Mesothelial cell of epicardium (in vitro differentiated cells): ENCODE measurements around the gene UCN2. TPM values are rescaled to one million over a fixed set of nuclear protein-coding genes. Genes with fewer than 3 reads are reported as not detected.

Source experiments
- DNase-seq, 2 experiments: peaks; one replicate each; pipeline ENCODE4 v3.0.0; 2021; ENCODE audit warnings: low spot score in 2 of 2; ENCODE audit not compliant: unreplicated experiment in 2 of 2
- H3K27ac Mint-ChIP-seq: 2 replicates; pipeline ENCODE4 v1.8.0; 2021; ENCODE audit warnings: mixed read lengths
- H3K27me3 Mint-ChIP-seq: 2 replicates; pipeline ENCODE4 v1.8.0; 2021; ENCODE audit warnings: low read depth, mixed read lengths
- H3K36me3 Mint-ChIP-seq: 2 replicates; pipeline ENCODE4 v1.8.0; 2021; ENCODE audit warnings: mixed read lengths
- H3K4me1 Mint-ChIP-seq: 2 replicates; pipeline ENCODE4 v1.8.0; 2021; ENCODE audit warnings: mixed read lengths
- H3K4me3 Mint-ChIP-seq: 2 replicates; pipeline ENCODE4 v1.8.0; 2021; ENCODE audit warnings: mild to moderate bottlenecking, moderate library complexity, mixed read lengths
- H3K9me3 Mint-ChIP-seq: 2 replicates; pipeline ENCODE4 v1.8.0; 2021; ENCODE audit warnings: mixed read lengths
- total RNA-seq: library from RNA; stranded (reverse); gene quantifications from 3 replicates; pipeline ENCODE4 v1.2.1, GENCODE V29; 2021
- TF ChIP-seq, protein P1 (sequence below): fragments of 200-600 bp; sonication (generic); IDR thresholded peaks from one replicate; pipeline ENCODE4 v1.5.0; 2021; ENCODE audit warnings: antibody characterized with exemption; ENCODE audit not compliant: unreplicated experiment

UCN2 gene
- total RNA-seq, 1 donor from 2014 or later = 0.60 TPM

DNA sequence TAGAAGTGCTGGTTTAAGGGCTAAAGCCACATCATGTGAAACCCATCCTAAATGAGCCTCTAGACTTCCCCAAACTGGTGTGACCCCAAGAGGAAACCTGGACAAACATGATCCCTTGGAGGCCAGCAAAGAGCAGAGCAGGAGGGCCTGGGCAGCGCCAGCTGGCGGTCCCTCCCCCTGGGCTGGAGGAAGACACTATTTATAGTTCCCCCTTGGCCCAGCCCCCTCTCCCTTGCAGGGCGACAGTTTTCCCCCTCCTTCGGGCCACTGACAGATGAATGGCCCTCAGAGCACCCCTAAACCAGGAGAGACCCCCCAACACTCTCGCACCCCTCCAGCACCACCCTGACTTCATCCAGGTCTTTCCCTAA is 2.9 kb downstream of the UCN2 start:
- peaks cover 32% of the 10 kb centered on the region for H3K4me1 Mint-ChIP-seq
- H3K27me3 Mint-ChIP-seq = no peaks in the 10 kb centered on the region
- H3K27ac Mint-ChIP-seq = no peak overlapping the region
- no peak for DNase-seq
- TF ChIP-seq, protein P1, sequence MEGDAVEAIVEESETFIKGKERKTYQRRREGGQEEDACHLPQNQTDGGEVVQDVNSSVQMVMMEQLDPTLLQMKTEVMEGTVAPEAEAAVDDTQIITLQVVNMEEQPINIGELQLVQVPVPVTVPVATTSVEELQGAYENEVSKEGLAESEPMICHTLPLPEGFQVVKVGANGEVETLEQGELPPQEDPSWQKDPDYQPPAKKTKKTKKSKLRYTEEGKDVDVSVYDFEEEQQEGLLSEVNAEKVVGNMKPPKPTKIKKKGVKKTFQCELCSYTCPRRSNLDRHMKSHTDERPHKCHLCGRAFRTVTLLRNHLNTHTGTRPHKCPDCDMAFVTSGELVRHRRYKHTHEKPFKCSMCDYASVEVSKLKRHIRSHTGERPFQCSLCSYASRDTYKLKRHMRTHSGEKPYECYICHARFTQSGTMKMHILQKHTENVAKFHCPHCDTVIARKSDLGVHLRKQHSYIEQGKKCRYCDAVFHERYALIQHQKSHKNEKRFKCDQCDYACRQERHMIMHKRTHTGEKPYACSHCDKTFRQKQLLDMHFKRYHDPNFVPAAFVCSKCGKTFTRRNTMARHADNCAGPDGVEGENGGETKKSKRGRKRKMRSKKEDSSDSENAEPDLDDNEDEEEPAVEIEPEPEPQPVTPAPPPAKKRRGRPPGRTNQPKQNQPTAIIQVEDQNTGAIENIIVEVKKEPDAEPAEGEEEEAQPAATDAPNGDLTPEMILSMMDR = no peak
- H3K36me3 Mint-ChIP-seq = no peaks in the 10 kb centered on the region
- H3K9me3 Mint-ChIP-seq = no peaks in the 10 kb centered on the region
- no peak overlapping the region for H3K4me3 Mint-ChIP-seq

DNA sequence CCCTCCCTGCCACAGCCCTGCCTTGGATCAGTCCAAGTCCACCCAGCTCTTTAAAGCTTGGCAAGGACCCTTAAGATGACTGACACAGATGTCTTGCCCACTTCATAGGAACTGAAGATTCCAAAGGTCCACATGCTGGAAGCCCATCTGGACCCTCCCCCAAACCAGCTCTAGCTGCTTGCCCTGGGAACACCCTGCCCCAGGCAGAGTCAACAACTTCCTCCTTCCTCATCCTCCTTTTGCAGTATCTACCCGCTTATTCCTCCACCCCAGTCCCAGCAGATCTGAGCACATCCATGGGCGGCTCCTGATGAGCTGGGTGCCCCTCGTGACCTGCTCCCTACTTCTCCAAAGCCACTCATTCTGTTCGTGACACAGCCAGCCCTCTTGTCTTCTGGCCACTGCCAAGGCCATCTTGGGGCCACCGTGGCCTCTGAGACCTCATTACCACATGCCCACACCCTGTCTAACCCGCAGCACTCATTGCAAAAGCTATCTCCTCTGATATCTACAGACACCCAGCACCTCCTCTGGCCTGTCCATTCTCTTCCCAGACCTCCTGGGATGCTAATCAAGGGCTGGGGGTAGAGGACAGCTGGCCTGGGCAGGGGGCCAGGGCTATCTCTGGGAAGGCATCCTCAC is 5.0 kb downstream of the UCN2 start:
- Mint-ChIP-seq H3K27me3 (no peaks in the 10 kb centered on the region), H3K27ac (no peak overlapping the region), H3K4me1 (peaks cover 34% of the 10 kb centered on the region), H3K36me3 (no peaks in the 10 kb centered on the region), H3K9me3 (no peaks in the 10 kb centered on the region), H3K4me3 (peak overlapping the region; percentile 13)
- TF ChIP-seq, protein P1 = peak; percentile 33
- DNase-seq = no peak

DNA sequence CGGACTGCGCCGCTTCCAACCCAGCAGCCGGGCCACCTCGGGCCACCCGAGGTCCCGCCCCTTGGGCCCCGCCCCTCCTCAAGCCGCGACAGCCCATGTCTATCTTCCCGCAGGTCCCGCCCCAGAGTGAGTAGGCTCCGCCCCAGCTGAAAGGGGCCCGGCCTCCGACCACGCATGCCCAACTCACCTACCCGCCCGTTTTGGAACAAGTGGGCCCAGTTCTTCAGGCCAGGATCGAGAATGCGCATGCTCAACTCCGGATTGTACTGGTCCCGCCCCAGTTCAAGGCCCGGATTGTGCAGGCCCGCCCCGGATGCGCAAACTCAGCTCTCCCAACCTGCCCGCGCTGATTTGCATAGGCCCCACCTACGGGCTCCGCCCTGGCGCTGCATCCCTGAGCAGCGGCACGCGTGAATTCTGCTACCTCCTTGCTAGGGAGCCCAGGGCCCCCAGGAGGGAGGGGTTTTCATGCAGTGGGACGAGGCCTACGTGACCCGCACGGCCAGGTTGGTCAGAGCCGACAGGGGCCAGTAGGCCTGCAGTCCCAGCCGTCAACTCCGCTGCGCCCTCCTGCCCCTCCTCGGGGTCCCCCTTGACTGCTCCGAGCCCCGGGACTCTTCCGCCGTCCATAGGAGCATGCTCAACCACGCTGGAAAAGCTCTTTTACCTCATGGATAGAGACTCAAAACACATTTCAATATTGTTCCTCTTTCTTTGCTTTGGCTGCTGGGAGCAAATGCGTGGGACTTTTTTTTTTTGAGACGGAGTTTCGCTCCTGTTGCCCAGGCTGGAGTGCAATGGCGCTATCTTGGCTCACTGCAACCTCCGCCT is 6.6 kb downstream of the UCN2 start, which contains the start of gene PFKFB4:
PFKFB4 (minus strand) TSS at position 8 of the 831 bp plus-strand sequence. CDS start 26 bp downstream, outside the sequence.
- Mint-ChIP-seq H3K27me3 (no peaks in the 10 kb centered on the region), H3K27ac (peak within 1 kb of the TSS; percentile 90), H3K4me3 (peak within 1 kb of the TSS; percentile 85), H3K4me1 (peaks cover 40% of the 10 kb centered on the region), H3K9me3 (no peaks in the 10 kb centered on the region), H3K36me3 (no peaks in the 10 kb centered on the region)
- TF ChIP-seq, protein P1 = peak; percentile 2
- DNase-seq = peak; percentile 95 to 98

DNA sequence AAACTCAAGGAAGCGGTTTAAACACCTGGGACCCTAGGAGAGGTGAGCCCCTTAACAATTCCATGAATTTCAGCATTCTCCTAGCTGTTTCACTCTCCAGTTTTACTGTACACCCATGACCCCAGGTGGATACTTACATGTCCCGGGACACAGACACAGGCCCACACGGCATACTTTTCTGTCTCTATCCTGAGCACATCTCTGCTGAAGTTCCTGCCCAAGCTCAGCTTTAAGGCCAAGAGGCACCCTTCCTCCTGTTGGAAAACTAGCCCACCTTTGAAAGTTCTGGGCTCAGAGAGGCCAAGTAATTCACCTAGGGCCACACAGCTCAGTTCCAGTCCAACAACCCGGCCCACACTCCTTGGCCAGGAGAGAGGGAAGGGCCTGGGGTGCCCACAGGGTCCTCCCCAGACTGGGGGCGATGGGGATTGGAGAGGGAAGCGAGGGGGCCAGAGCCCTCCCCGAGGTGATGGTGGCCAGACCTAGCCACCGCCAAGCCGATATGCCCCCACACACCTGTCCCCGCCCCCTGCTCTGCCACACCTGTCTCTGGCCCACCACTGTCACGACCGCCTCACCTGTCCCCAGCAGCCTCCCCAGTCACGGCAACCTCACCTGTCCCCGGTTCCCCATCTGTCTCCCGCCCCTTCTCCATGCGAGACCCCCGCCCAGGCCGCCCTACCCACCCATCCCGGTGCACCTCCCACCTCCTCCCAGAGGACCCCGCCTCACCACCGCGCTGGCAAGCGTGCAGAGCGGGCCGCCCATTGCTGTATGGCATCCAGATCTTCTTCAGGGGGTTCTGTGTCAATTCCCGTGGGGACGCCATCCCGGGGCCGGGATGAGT is 7.4 kb downstream of the UCN2 start:
- Mint-ChIP-seq H3K9me3 (no peaks in the 10 kb centered on the region), H3K27ac (peak overlapping the region; percentile 61), H3K4me3 (peak overlapping the region; percentile 85), H3K27me3 (no peaks in the 10 kb centered on the region), H3K4me1 (peaks cover 38% of the 10 kb centered on the region), H3K36me3 (no peaks in the 10 kb centered on the region)
- no peak for DNase-seq
- TF ChIP-seq, protein P1 = no peak

DNA sequence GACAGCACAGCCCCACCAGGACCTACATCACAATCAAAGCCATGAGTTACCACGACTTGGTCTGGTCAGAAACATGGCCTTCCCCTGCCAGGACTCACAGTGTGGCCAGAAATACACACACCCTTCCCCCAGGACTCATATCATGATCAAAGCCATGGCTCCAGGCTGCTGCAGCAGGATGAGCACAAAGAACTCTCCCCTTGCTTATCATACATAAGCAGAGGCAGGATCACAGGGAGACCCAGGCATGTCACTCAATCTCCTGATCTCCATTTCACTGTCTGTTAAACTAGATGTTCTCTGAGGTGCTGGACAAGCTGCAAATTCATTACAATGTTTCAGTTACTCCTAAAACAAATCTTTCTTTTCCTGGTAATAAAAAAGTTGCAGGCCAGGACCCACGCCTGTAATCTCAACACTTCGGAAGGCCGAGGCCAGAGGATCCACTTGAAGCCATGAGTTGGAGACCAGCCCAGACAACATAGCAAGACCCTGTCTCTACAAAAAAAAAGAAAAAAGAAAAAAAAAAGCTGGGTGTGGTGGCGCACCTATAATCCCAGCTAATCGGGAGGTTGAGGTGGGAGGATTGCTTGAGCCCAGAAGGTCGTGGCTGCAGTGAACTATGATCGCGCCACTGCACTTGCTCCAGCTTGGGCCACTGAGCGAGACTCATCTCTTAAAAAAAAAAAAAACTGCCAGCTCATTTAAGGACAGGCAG is 8.2 kb downstream of the UCN2 start:
- TF ChIP-seq, protein P1 = no peak
- H3K27me3 Mint-ChIP-seq = no peaks in the 10 kb centered on the region
- H3K4me3 Mint-ChIP-seq = peak overlapping the region; percentile 85
- H3K36me3 Mint-ChIP-seq = no peaks in the 10 kb centered on the region
- H3K27ac Mint-ChIP-seq = peak overlapping the region; percentile 50
- H3K9me3 Mint-ChIP-seq = no peaks in the 10 kb centered on the region
- DNase-seq = no peak
- H3K4me1 Mint-ChIP-seq = peaks cover 33% of the 10 kb centered on the region
